GM20000 (cell line): ENCODE results near the gene RPIA.
"Not testable (repeated sequence)": the region's sequence is repeated elsewhere in the genome, so short reads cannot be mapped to it uniquely, and the experiment has no call there.

Source experiments
- DNase-seq: peaks from one replicate; pipeline ENCODE4 v3.0.0; 2012; ENCODE audit warnings: low spot score
- CTCF ChIP-seq: IDR thresholded peaks from 2 replicates; pipeline ENCODE4 v1.5.1; 2012; ENCODE audit warnings: mild to moderate bottlenecking, control low read depth; ENCODE audit errors: extremely low read depth, missing control alignments

The RPIA gene

DNA sequence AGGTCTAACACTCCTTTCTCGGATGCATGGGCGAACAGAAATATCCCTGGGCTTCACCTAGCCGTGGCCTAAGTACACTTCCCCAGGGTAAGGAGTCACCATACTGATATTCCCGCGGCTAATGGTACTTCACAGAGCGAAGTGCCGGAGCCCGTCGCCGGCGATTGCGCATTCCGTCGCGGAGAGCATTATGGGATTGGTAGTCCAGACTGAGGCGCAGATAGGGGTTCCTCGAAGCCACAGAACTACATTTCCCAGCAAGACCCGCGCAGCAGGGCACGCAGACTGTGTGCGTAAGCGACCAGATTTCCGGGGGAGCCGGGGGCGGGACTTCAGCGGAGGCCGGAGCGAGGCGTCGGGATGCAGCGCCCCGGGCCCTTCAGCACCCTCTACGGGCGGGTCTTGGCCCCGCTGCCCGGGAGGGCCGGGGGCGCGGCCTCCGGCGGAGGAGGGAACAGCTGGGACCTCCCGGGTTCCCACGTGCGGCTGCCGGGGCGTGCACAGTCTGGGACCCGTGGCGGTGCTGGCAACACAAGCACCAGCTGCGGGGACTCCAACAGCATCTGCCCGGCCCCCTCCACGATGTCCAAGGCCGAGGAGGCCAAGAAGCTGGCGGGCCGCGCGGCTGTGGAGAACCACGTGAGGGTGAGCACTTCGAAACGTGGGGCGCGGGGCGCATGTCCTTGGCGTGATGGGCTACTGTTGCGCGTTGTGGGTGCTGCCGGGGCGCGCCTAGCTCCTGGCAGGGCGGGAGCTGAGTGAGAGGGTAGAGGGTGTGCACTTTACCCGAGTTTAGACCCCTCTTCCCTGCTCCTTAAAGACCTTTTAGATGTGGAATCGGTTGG, at the start of gene RPIA:
TSS of gene RPIA (plus strand) at position 335 of the 845 bp plus-strand sequence. CDS start at position 361, 26 bp downstream.
- DNase-seq, result peak; percentile 97
- TF ChIP-seq CTCF, result peak; percentile 54

- DNase-seq, result no peak
- no peak for TF ChIP-seq CTCF
Observed at GRCh38 chr2:88642278-88642677, 49.2 kb upstream of the RPIA start.

DNA sequence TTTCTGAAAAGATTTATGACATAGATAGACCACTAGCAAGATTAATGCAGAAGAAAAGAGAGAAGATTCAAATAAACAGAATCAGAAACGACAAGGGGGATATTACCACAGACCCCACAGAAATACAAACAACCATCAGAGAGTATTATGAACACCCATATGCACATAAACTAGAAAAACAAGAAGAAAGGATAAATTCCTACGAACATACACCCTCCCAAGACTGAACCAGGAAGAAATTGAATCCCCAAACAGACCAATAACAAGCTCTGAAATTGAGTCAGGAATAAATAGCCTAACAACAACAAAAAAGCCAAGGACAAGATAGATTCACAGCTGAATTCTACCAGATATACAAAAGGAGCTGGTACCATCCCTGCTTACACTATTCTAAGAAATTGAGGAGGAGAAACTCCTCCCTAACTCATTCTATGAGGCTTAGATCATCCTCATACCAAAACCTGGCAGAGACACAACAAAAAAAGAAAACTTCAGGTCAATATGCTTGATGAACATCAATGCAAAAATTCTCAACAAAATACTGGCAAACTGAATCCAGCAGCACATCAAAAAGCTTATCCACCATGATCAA, 46.1 kb upstream of the RPIA start:
- DNase-seq, result not testable (repeated sequence)

- no peak for TF ChIP-seq CTCF
- DNase-seq, result no peak
Observed at GRCh38 chr2:88651646-88652045, 39.8 kb upstream of the RPIA start.

DNA sequence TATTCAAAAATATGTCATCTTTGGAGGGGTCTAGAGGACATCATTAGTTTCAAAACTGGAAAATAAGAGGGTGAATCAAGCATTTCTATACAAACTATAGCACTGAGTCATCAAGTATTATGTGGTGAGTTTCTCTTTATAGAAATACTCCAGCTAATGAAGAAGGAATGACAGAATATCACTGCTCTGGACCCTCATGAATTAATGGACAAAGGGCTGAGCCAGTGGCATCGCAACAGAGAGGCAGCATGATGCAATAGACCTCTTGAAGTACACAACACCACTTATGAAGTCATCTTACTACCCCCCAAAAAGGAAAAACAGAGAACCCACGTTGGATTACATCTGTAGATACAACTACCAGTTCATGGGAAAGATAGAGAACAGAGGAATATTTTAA, 36.8 kb upstream of the RPIA start:
- no peak for TF ChIP-seq CTCF
- no peak for DNase-seq

GRCh38 chr2:88656690-88657089, 34.8 kb upstream of the RPIA start:
- no peak for DNase-seq
- TF ChIP-seq CTCF, result no peak

GRCh38 chr2:88657131-88657530, 34.3 kb upstream of the RPIA start:
- DNase-seq, result no peak
- TF ChIP-seq CTCF, result no peak
